Cardiac fibroblast (primary cell): ENCODE measurements around the gene TCF4.

Experiments
- DNase-seq, 2 donors: peaks; one replicate each; pipeline versions ENCODE4 v3.0.0 to v3.0.0-alpha.2; 2010; ENCODE audit warnings: low read depth in 2 of 2
- H3K4me3 ChIP-seq, 2 donors: replicated peaks in 1 of 2; 1 replicate in 1 of 2; 2 replicates in 1 of 2; pipeline ENCODE4 v1.5.1; 2011; ENCODE audit warnings: low read depth in 2 of 2, low read length in 2 of 2, mild to moderate bottlenecking in 2 of 2, moderate library complexity in 1 of 2
- TF ChIP-seq, protein P1 (sequence below): IDR thresholded peaks from one replicate; pipeline ENCODE4 v1.5.1; 2011; ENCODE audit warnings: low read depth, mild to moderate bottlenecking, low read length, inconsistent platforms

The TCF4 gene

GRCh38 chr18:55361492-55362250 lies 226.3 kb downstream of the TCF4 start:
- TF ChIP-seq, protein P1, sequence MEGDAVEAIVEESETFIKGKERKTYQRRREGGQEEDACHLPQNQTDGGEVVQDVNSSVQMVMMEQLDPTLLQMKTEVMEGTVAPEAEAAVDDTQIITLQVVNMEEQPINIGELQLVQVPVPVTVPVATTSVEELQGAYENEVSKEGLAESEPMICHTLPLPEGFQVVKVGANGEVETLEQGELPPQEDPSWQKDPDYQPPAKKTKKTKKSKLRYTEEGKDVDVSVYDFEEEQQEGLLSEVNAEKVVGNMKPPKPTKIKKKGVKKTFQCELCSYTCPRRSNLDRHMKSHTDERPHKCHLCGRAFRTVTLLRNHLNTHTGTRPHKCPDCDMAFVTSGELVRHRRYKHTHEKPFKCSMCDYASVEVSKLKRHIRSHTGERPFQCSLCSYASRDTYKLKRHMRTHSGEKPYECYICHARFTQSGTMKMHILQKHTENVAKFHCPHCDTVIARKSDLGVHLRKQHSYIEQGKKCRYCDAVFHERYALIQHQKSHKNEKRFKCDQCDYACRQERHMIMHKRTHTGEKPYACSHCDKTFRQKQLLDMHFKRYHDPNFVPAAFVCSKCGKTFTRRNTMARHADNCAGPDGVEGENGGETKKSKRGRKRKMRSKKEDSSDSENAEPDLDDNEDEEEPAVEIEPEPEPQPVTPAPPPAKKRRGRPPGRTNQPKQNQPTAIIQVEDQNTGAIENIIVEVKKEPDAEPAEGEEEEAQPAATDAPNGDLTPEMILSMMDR, result no peak

GRCh38 chr18:55360061-55360460 lies 227.9 kb downstream of the TCF4 start:
- DNase-seq, result no peak
- H3K4me3 ChIP-seq, result no peak overlapping the region
- TF ChIP-seq, protein P1, result no peak

More at GRCh38 chr18:55361492-55362250, 226.3 kb downstream of the TCF4 start:
- DNase-seq, result no peak
- no peak overlapping the region for H3K4me3 ChIP-seq

GRCh38 chr18:55356815-55357214 lies 231.2 kb downstream of the TCF4 start:
- DNase-seq, result no peak
- no peak overlapping the region for H3K4me3 ChIP-seq
- TF ChIP-seq, protein P1, result no peak

DNA sequence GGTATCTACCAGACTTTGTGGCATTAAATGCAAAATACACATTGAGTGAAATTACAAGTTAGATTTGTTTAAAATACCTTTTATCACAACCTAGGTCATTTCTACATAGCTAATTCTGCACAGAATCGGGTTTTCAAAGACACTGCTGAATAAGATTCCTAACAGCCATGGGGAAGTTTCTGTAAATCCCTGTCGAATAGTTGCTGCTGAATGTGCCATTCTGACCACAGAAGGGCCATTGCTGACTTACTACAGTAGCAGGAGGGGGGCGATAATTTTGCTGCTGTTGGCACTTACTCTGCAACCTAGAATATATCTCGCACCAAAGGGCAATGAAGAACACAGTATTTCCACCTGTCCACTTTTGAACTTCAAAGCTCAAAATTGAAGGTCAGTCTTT lies 232.8 kb downstream of the TCF4 start:
- DNase-seq, result no peak
- H3K4me3 ChIP-seq, result no peak overlapping the region
- TF ChIP-seq, protein P1, result no peak

GRCh38 chr18:55354795-55355194 lies 233.2 kb downstream of the TCF4 start:
- no peak overlapping the region for H3K4me3 ChIP-seq
- peak; percentile 16 to 51 for DNase-seq
- TF ChIP-seq, protein P1, result no peak

GRCh38 chr18:55353806-55354205 lies 234.2 kb downstream of the TCF4 start:
- no peak for DNase-seq
- TF ChIP-seq, protein P1, result no peak
- H3K4me3 ChIP-seq, result no peak overlapping the region

DNA sequence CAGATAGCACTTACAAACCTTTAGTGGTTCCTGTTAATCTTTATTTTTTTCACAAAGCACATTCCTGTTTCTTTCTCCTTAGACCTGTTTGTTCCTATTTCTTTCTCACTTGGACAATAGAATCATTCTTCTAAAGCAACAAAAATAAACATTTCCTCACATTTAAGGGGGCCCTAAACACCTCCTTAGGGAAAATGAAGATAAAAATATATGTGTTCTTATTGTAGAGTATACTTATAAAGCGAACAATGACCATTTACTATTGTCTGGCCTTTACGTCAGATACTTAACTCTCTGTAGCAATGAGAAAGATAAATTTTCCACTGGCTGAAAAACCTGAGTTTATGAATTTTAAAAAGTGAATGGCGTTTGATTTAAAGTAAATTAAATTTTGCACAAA lies 234.6 kb downstream of the TCF4 start:
- TF ChIP-seq, protein P1, result no peak
- no peak for DNase-seq
- H3K4me3 ChIP-seq, result no peak overlapping the region
